K562 treated with DMSO at 1 percent for 24 hours (cell line): Measurements from ENCODE around the gene SFTPA1. TPM values are rescaled to one million over a fixed set of nuclear protein-coding genes. Genes with fewer than 3 reads are reported as not detected.

Experiments
- total RNA-seq: library from RNA; unstranded; fragments of 300-600 nt; gene quantifications from 2 replicates; pipeline ENCODE4 v1.2.3, GENCODE V29; 2022; ENCODE audit warnings: low read depth; ENCODE audit not compliant: insufficient read depth

SFTPA1 gene
- not detected in 2 replicates for total RNA-seq

DNA sequence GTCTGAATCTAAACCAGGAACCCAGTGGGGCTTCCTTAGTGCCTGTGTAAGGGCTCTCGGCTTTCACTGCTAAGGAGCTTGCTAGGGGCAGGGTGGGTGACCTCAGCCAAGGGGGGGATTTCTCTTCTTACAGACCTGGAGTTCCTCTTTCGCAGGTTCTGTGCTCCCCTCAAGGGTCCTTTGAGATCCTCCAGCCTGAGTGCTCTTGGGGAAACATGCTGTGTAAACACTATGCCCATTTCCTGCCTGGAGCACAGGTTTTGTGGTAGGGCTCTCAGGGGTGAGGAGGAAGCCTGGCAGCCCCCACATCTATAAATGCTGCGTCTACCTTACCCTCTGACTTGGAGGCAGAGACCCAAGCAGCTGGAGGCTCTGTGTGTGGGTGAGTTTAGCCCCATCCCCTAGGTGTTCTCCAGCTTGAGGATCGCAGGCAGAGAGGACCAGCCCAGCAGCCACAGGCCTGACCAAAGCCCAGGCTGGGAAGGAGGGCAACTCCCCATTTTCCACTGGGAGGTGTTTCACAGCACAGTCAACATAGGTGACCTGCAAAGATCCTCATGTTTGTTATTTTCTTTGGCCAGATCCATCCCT, at the start of gene SFTPA1:
TSS of gene SFTPA1 (plus strand) at position 339 of the 591 bp plus-strand sequence. CDS start 887 bp downstream, outside the sequence.

Other genes with a start within 250 kb of the SFTPA1 start
- gene ZCCHC24, start 165.3 kb upstream of the SFTPA1 start, total RNA-seq: 24.4 and 25.4 TPM in 2 replicates
- gene EIF5AL1, start 98.4 kb upstream of the SFTPA1 start, total RNA-seq: 0.08 and 0.15 TPM in 2 replicates
- gene SFTPA2, start 50.5 kb upstream of the SFTPA1 start, total RNA-seq: not detected in 2 replicates
- gene NUTM2B, start 92.3 kb downstream of the SFTPA1 start, total RNA-seq: 3.7 and 4.2 TPM in 2 replicates
- 0.23 and 0.61 TPM in 2 replicates for gene NUTM2E, start 215.8 kb downstream of the SFTPA1 start, total RNA-seq